Measurements from ENCODE around the gene NACA2.
"Not testable (repeated sequence)": the region's sequence is repeated elsewhere in the genome, so short reads cannot be mapped to it uniquely, and the experiment has no call there.

The NACA2 gene

DNA sequence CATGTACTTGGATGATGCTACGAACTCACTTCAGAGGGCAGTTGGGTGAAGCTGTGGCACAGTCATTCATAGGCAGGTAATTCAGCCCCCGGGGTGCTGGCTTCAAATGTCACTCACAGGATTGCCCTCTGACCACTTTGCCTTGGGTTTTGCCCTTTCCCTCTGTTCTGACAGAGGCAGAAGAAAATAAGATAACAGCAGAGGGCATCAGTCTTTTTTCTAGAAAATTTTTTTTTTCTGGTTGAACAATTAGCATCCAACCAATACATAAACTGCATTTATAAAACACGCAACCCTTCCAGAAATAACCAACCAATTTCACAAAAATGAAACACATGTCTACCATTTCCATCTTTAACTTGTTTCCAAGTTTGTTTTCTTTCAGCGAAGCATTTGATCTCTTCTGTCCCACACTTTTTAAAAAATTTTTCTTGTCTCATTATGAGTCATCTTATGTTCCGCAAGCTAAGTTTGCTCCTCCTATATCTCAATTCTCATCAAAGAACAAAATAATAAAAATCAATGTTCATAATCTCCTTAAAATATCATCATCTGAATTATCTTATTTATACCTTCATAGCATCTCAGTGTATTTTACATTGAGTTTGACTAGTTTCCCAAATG is 15.6 kb downstream of the NACA2 start:
- DNase-seq (ENCODE audit: low spot score), result no peak

DNA sequence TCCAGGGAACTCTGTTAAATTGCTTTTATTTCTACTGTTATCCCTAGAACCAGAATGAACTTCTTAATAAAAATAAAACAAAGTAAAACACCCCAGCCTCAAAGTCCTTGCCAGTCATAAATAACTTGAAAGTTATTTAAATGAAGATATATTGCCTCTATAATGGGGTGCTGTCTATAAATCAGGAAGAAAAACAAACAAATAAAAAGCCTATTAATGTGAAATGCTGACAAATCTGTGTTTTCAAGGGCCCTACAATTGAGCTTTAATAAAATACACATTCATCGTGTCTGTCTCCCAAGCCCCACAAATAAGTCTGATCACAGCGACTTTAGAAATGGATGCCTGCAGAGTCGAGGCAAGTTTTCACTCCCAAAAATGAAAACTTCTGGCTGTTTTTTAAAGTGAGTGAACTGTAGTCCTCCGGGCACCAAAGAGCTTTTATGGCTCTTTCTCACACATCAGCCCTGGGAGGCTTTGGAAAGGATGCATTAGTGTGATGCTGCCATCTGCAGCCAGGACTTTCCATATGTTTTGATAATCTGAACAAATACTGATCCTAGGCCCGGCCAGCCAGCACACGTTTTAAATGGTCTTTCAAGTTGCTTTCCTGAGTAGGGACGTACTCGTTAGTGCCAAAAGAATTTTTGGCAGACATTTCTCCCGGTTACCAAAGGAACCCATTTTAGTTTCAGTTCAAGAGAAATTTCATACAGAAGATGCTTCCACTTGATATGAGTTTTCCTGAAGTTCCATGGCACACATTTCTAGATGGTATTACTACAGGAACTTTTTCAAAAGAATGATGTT is 16.3 kb downstream of the NACA2 start:
- peak; percentile 39 for DNase-seq (ENCODE audit: low spot score)

DNA sequence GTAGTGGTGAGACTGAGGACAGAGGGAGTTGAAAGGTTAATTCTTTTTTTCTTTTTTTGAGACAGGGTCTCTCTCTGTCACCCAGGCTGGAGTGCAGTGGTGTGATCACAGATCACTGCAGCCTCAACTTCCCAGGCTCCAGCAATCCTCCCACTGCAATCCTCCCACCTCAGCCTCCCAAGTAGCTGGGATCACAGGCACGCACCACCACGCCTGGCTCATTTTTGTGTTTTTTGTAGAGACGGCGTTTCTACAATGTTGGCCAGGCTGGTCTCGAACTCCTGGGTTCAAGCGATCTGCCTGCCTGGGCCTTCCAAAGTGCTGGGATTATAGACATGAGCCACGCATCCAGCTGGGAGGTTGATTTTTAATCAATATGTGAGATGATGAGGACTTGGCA is 18.5 kb downstream of the NACA2 start:
- not testable (repeated sequence) for DNase-seq (ENCODE audit: low spot score)

DNA sequence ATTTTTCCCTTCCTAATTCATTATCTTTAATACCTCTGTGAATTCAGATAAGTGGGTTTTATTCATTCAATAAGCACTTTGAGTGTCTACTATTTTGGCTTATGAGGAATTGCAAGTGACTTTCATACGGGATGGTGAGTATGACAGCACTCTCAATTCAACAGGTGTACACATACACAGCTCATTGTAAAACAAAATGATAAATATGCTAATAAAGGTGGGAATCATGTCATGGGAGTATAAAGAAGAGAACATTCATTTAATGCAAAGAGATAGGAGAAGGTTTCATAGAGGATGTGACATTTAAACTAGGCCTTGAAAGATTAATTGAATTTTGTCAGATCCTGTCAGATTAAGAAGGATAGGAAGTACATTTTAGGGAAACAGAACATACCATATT is 19.4 kb downstream of the NACA2 start:
- no peak for DNase-seq (ENCODE audit: low spot score)

GRCh38 chr17:61570118-61570517 is 20.9 kb downstream of the NACA2 start:
- DNase-seq (ENCODE audit: low spot score), result no peak

- not testable (repeated sequence) for DNase-seq (ENCODE audit: low spot score)
Observed at GRCh38 chr17:61569525-61569924, 21.5 kb downstream of the NACA2 start.

GRCh38 chr17:61568219-61569072 is 22.6 kb downstream of the NACA2 start:
- no peak for DNase-seq (ENCODE audit: low spot score)

DNA sequence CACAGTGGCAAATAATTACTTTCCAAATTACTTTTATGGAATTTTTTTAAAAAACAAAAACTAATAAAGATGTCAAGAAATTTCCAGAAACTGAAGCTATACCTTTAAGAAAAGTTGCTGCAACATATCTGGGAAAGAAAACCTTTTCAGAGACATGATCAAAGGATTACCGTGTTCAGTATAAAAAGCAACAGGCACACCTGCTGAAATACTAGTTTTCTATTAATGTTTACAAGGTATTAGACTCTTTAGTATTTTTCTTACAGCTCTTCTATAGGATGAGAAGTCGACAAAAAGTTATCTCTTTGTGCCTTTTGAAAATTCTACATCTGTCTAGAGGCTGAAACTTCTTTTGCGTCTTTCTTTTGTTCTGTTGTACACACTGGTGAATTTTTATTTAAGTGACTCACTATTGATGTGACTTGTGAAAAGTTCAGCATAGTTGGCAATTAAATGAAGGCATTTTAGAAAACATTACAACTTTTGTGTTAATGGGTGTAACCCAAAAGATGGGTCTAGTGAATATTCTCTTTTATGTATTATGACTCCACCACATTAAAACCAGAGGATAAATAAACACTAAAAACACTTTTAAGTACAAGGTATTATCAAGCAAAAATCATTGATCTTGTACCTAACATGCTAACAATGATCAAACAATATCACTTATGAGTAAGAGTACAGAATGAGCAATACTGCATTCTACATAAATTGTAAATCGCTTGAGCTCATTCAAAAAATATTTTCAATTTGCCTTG is 23.8 kb downstream of the NACA2 start:
- DNase-seq (ENCODE audit: low spot score), result no peak

DNA sequence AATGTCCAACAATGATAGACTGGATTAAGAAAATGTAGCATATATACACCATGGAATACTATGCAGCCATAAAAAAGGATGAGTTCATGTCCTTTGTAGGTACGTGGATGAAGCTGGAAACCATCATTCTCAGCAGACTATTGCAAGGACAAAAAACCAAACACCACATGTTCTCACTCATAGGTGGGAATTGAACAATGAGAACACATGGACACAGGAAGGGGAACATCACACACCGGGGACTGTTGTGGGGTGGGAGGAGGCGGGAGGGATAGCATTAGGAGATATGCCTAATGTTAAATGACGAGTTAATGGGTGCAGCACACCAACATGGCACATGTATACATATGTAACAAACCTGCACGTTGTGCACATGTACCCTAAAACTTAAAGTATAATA is 24.6 kb downstream of the NACA2 start:
- not testable (repeated sequence) for DNase-seq (ENCODE audit: low spot score)

GRCh38 chr17:61565850-61566249 is 25.2 kb downstream of the NACA2 start:
- DNase-seq (ENCODE audit: low spot score), result not testable (repeated sequence)

DNA sequence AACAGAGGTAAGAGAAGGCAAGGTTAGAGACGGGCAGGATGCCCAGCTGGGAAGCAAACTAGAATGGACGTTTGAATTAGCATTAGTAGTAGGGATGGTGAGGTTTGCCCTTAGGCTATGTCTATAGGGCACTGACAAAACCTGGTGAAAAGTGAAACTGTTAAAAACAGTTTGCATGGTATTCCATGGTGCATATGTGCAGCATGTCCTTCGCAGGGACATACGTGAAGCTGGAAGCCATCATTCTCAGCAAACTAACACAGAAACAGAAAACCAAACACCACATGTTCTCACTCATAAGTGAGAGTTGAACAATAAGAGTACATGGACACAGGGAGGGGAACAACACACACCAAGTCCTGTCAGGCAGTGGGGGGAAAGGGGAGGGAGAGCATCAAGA is 25.8 kb downstream of the NACA2 start:
- DNase-seq (ENCODE audit: low spot score), result no peak

GRCh38 chr17:61562287-61562686 is 28.7 kb downstream of the NACA2 start:
- DNase-seq (ENCODE audit: low spot score), result no peak

- no peak for DNase-seq (ENCODE audit: low spot score)
Observed at GRCh38 chr17:61561354-61561753, 29.7 kb downstream of the NACA2 start.

- DNase-seq (ENCODE audit: low spot score), result no peak
Observed at GRCh38 chr17:61560071-61560470, 30.9 kb downstream of the NACA2 start.

DNA sequence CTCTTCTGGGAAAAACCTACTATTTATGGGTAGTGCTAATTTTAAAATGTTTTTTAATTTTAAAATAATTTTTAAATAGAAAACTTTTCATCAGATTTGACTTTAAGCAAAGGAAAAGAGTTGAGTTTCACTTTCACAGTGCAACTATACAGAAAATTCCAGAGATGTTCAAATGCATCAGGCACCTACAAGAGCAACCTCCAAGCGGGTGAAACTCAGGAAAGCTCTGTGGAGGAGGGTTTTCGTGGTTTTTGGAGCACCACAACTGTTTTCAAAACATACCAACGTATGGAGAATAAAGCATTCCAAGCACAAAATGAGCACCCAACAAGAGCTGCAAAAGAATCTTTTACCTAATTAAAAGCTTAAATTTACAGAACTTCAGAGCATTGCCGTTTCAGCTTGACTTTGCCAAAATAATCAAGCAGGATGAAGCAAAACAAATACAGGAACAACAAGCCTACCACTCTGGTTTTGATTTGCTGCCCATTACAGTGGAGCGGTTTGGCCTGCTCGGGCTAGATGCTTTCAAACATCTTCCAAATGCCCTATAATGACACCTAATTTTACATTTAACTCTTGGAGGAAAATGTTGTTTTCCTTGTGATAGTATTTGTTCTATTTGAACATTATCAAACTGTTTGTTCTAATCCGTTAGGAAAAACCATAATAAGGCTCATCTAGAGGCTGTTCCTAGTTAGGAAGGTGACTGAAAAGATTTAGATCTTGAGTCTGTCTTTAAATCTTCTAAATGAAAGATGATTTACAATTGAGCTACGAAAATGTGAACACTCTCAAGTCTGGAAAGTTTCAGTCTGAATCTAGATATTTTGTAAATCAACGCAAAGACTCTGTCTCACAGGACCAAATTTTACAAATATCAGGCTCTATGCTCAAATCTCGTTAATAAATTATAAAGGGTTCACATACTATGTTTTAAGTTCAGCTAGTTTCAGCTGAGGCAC is 34.5 kb downstream of the NACA2 start:
- DNase-seq (ENCODE audit: low spot score), result no peak

DNA sequence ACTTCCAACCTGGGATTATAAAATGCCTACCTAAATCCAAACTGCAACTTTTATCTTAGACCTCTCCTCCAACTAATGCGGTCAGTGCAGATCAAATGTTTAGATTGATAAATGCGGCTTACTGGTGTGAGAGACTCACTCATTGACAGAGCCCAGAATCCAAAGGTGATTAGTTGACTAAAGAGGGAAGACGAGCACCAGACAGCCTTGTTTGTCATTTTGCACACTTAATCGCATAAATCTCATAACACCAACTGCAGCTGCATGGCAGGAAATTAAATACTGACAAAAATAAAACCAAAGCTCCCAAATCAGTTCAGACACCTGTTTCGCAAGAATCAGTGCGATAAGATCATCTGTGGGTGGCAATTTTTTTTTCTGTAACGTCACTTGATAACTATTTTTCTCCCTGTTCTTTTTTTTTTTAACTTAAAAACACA is 35.9 kb downstream of the NACA2 start:
- no peak for DNase-seq (ENCODE audit: low spot score)

- no peak for DNase-seq (ENCODE audit: low spot score)
Observed at GRCh38 chr17:61554209-61554608, 36.8 kb downstream of the NACA2 start.

- DNase-seq (ENCODE audit: low spot score), result not testable (repeated sequence)
Observed at GRCh38 chr17:61552560-61552959, 38.5 kb downstream of the NACA2 start.

- peak; percentile 77 for DNase-seq (ENCODE audit: low spot score)
Observed at GRCh38 chr17:61551255-61551742, 39.7 kb downstream of the NACA2 start.

- DNase-seq (ENCODE audit: low spot score), result no peak
Observed at GRCh38 chr17:61547113-61547512, 43.9 kb downstream of the NACA2 start.
